DOHH2 (cell line): Measurements from ENCODE around the gene EBP.

Experiments
- CTCF ChIP-seq: fragments of 200-600 bp; sonication (generic); IDR thresholded peaks from one replicate; pipeline ENCODE4 v1.5.1; 2014; ENCODE audit warnings: antibody characterized with exemption, mild to moderate bottlenecking, low read depth, low read length; ENCODE audit not compliant: poor library complexity, severe bottlenecking
- EZH2phosphoT487 ChIP-seq: fragments of 200-600 bp; sonication (generic); IDR thresholded peaks from 2 replicates; pipeline ENCODE4 v1.6.1; 2017; ENCODE audit warnings: borderline replicate concordance, mild to moderate bottlenecking, antibody characterized with exemption, low read length, moderate library complexity, mixed read lengths

GRCh38 chrX:48480142-48480541 is 41.5 kb upstream of the EBP start:
- TF ChIP-seq CTCF (no peak), EZH2phosphoT487 (no peak)
